Stomach (tissue), 4 donors: ENCODE results near the gene SFXN2.

Experiments
- CTCF ChIP-seq, 7 experiments: fragments of 450-650 bp in 4 of 7; fragments of 200-600 bp in 3 of 7; sonication (generic) in 3 of 7; IDR thresholded peaks; one replicate each; pipeline ENCODE4 v1.5.1; 2016 to 2019; ENCODE audit warnings: antibody characterized with exemption in 7 of 7, control low read depth in 2 of 7, mild to moderate bottlenecking in 1 of 7
- POLR2A ChIP-seq, 4 donors: fragments of 450-650 bp; IDR thresholded peaks; one replicate each; pipeline ENCODE4 v1.6.1; 2016; ENCODE audit warnings: antibody characterized with exemption in 4 of 4, control low read depth in 2 of 4, mild to moderate bottlenecking in 1 of 4, moderate library complexity in 1 of 4

- no peak for TF ChIP-seq POLR2A (IDR thresholded peaks at IDR 0.05)
- TF ChIP-seq CTCF (IDR thresholded peaks at IDR 0.05): no peak
Observed at GRCh38 chr10:102720337-102720736, 5.9 kb downstream of the SFXN2 start.
